A549 (cell line): ENCODE measurements around the gene ZNF121. TPM values are rescaled to one million over a fixed set of nuclear protein-coding genes. Genes with fewer than 3 reads are reported as not detected.
A peak's percentile ranks its signal among the peaks of the same experiment; 100 is the strongest.
"Not testable (repeated sequence)": the region's sequence is repeated elsewhere in the genome, so short reads cannot be mapped to it uniquely, and the experiment has no call there.

Source experiments
- ATAC-seq, 2 experiments: fragments of 200-7000 bp in 1 of 2; fragments of >200 bp in 1 of 2; cut with Nextera tagmentation in 1 of 2; cut with Tn5 transposase in 1 of 2; 3 replicates each; pipeline versions ENCODE4 v1.8.0 to v1.9.1; 2018 to 2020; ENCODE audit warnings: mild to moderate bottlenecking in 1 of 2, moderate library complexity in 1 of 2
- CTCF ChIA-PET: fragments of 300-600 bp; sonication (Branson Sonifier 250); formaldehyde crosslinking; extraction: SDS; loops from one replicate; lab custom pipeline; 2021; ENCODE audit warnings: antibody characterized with exemption, inconsistent platforms; lab: Yijun Ruan, JAX
- POLR2A ChIA-PET: fragments of 350-600 bp; formaldehyde crosslinking; extraction: SDS; loops from one replicate; lab custom pipeline; 2021; ENCODE audit warnings: antibody characterized with exemption, inconsistent platforms; lab: Yijun Ruan, JAX
- DNase-seq, 2 experiments: peaks; one replicate each; pipeline versions ENCODE4 v3.0.0 to v3.0.0-alpha.2; 2011 to 2016; ENCODE audit warnings: low read depth in 1 of 2, low spot score in 1 of 2
- FAIRE-seq: peaks from 2 replicates; lab custom pipeline; 2011; peaks lifted over from hg19 to GRCh38; lab: Jason Lieb, UNC
- H3K27ac ChIP-seq, 2 experiments: fragments of >200 bp; sonication (Bioruptor Twin); formaldehyde crosslinking; 3 replicates each; pipeline ENCODE4 v1.5.1; 2016 to 2017
- H3K4me1 ChIP-seq: fragments of >200 bp; sonication (Bioruptor Twin); formaldehyde crosslinking; 3 replicates; pipeline ENCODE4 v1.6.1; 2016
- H3K4me2 ChIP-seq: fragments of >200 bp; sonication (Bioruptor Twin); formaldehyde crosslinking; 3 replicates; pipeline ENCODE4 v1.6.1; 2016
- H3K4me3 ChIP-seq: fragments of >200 bp; sonication (Bioruptor Twin); formaldehyde crosslinking; 3 replicates; pipeline ENCODE4 v1.5.1; 2016
- H3K9me3 ChIP-seq: fragments of >200 bp; sonication (Bioruptor Twin); formaldehyde crosslinking; 3 replicates; pipeline ENCODE4 v1.6.1; 2016
- CBX2 ChIP-seq: fragments of 200-600 bp; sonication (generic); IDR thresholded peaks from 2 replicates; pipeline ENCODE4 v1.6.1; 2016; ENCODE audit warnings: low read depth, mild to moderate bottlenecking, borderline replicate concordance
- CEBPB ChIP-seq, 2 experiments: fragments of >200 bp in 1 of 2; sonication (Bioruptor Twin) in 1 of 2; formaldehyde crosslinking in 1 of 2; IDR thresholded peaks; 2 replicates each; pipeline ENCODE4 v1.6.1; 2012 to 2016
- E2F6 ChIP-seq: IDR thresholded peaks from 2 replicates; pipeline ENCODE4 v1.6.1; 2012; ENCODE audit warnings: low read depth, borderline replicate concordance
- EHF ChIP-seq: fragments of 250-450 bp; sonication (Bioruptor Pico); IDR thresholded peaks from 2 replicates; pipeline ENCODE4 v1.5.0; 2020; ENCODE audit warnings: mild to moderate bottlenecking
- GATA3 ChIP-seq: IDR thresholded peaks from 2 replicates; pipeline ENCODE4 v1.6.1; 2012; ENCODE audit warnings: borderline replicate concordance
- HDAC2 ChIP-seq: fragments of 200-600 bp; sonication (generic); IDR thresholded peaks from 2 replicates; pipeline ENCODE4 v1.6.1; 2016
- HEYL ChIP-seq: fragments of 250-450 bp; sonication (Bioruptor Pico); IDR thresholded peaks from 2 replicates; pipeline ENCODE4 v1.8.0; 2021; ENCODE audit warnings: mild to moderate bottlenecking, moderate library complexity
- HOXA7 ChIP-seq: fragments of 250-450 bp; sonication (Bioruptor Pico); IDR thresholded peaks from 2 replicates; pipeline ENCODE4 v1.5.0; 2020; ENCODE audit warnings: mild to moderate bottlenecking, moderate library complexity
- HOXB13 ChIP-seq: fragments of 250-450 bp; sonication (Bioruptor Pico); IDR thresholded peaks from 2 replicates; pipeline ENCODE4 v1.5.0; 2020; ENCODE audit warnings: low read depth, mild to moderate bottlenecking, moderate library complexity
- JUN ChIP-seq, 2 experiments: fragments of >200 bp; sonication (Bioruptor Twin); formaldehyde crosslinking; IDR thresholded peaks; 2 replicates in 1 of 2; 3 replicates in 1 of 2; pipeline ENCODE4 v1.6.1; 2016 to 2017
- KDM1A ChIP-seq: fragments of 200-600 bp; sonication (generic); IDR thresholded peaks from 2 replicates; pipeline ENCODE4 v1.6.1; 2016; ENCODE audit warnings: low read depth, mild to moderate bottlenecking
- MAX ChIP-seq: IDR thresholded peaks from 2 replicates; pipeline ENCODE4 v1.6.1; 2012
- MYC ChIP-seq: IDR thresholded peaks from 2 replicates; pipeline ENCODE4 v1.6.1; 2012; ENCODE audit warnings: mild to moderate bottlenecking, inconsistent platforms, low read length, improper control_type of control experiment, borderline replicate concordance
- NR3C1 ChIP-seq: fragments of >200 bp; sonication (Bioruptor Twin); formaldehyde crosslinking; IDR thresholded peaks from 3 replicates; pipeline ENCODE4 v1.6.1; 2017
- PBX3 ChIP-seq: IDR thresholded peaks from 2 replicates; pipeline ENCODE4 v1.6.1; 2012
- RCOR1 ChIP-seq: fragments of 150-350 bp; IDR thresholded peaks from 2 replicates; pipeline ENCODE4 v1.6.1; 2014; ENCODE audit warnings: antibody characterized with exemption, low read length, low read depth
- RFX5 ChIP-seq: fragments of 450-650 bp; IDR thresholded peaks from 2 replicates; pipeline ENCODE4 v1.7.1; 2014; ENCODE audit warnings: antibody characterized with exemption, mild to moderate bottlenecking, moderate library complexity
- TFCP2L1 ChIP-seq: fragments of 250-450 bp; sonication (Bioruptor Pico); IDR thresholded peaks from 2 replicates; pipeline ENCODE4 v1.5.0; 2021; ENCODE audit warnings: mild to moderate bottlenecking
- TP53 ChIP-seq: fragments of 250-450 bp; sonication (Bioruptor Pico); IDR thresholded peaks from 2 replicates; pipeline ENCODE4 v1.5.0; 2021; ENCODE audit warnings: mild to moderate bottlenecking, moderate library complexity
- ZNF302 ChIP-seq: fragments of 250-450 bp; sonication (Bioruptor Pico); IDR thresholded peaks from 2 replicates; pipeline ENCODE4 v1.9.0; 2021; ENCODE audit warnings: inconsistent platforms, mild to moderate bottlenecking, moderate library complexity
- WGBS: methylation state at CpG from one replicate; pipeline ENCODE4 v1.1.6; 2017; ENCODE audit errors: missing lambda C conversion rate; 5-methylcytosine and 5-hydroxymethylcytosine counted together
- polyA plus RNA-seq, 4 experiments: library from polyadenylated mRNA; depleted of rRNA in 3 of 4; stranded (reverse); fragments of >200 nt; fragmentation: RNase III in 1 of 4; extraction: RNeasy Plus Mini Kit Qiagen cat#74134 plus additional on column Dnase treatment in 1 of 4; gene quantifications; 2 replicates in 3 of 4; 3 replicates in 1 of 4; pipeline ENCODE4 v1.2.3, GENCODE V29; 2011 to 2017

Gene ZNF121
- polyA plus RNA-seq, 2 of the 4 experiments (the other 2 are of a cell fraction): 5.1 to 8.5 TPM

- TF ChIP-seq PBX3: no peak
Measured at GRCh38 chr19:9566729-9567128, 17.6 kb downstream of the ZNF121 start (continued).

- FAIRE-seq (no peak), DNase-seq (peak in 1 of 2 experiments; percentile 53), ATAC-seq (no peak)
- peaks cover 100% of the 10 kb centered on the region for H3K9me3 ChIP-seq
- ChIA-PET CTCF (no interaction called here), POLR2A (no interaction called here)
- H3K4me1 ChIP-seq: no peaks in the 10 kb centered on the region
- H3K4me2 ChIP-seq: no peak overlapping the region
- no peak overlapping the region for H3K4me3 ChIP-seq
- TF ChIP-seq JUN (IDR thresholded peaks at IDR 0.05) (no peak), GATA3 (peak; percentile 40; the same call in 1 of the 2 replicates)
- WGBS: 96% methylated on average over 9 of the region's 9 CpGs
- no peak overlapping the region for H3K27ac ChIP-seq
Measured at GRCh38 chr19:9565900-9566705, 18.2 kb downstream of the ZNF121 start.

- ChIA-PET POLR2A (no interaction called here), CTCF (no interaction called here)
- TF ChIP-seq MAX (no peak), ZNF302 (no peak), NR3C1 (no peak)
- H3K9me3 ChIP-seq: peaks cover 32% of the 10 kb centered on the region
- no peak overlapping the region for H3K27ac ChIP-seq
- H3K4me1 ChIP-seq: no peaks in the 10 kb centered on the region
- ATAC-seq (no peak), DNase-seq (no peak), FAIRE-seq (no peak)
- no peak overlapping the region for H3K4me3 ChIP-seq
- H3K4me2 ChIP-seq: no peak overlapping the region
- 57% methylated on average over 7 of the region's 7 CpGs for WGBS
Measured at GRCh38 chr19:9552536-9553274, 31.6 kb downstream of the ZNF121 start.

GRCh38 chr19:9547870-9548269 is 36.4 kb downstream of the ZNF121 start:
- H3K9me3 ChIP-seq: 0 out of 3 replicates have a peak, but pooled peaks cover 6% of the 10 kb centered on the region
- no peak for TF ChIP-seq HOXB13 (CRISPR knock-in tag)
- no peak for TF ChIP-seq HOXA7
- TF ChIP-seq TP53 (CRISPR knock-in tag): no peak
- TF ChIP-seq RCOR1: no peak
- no peak for TF ChIP-seq E2F6
- TF ChIP-seq HEYL: no peak
- no peak for TF ChIP-seq MAX
- TF ChIP-seq EHF (CRISPR knock-in tag): no peak
- no peak for TF ChIP-seq PBX3
- no peak for TF ChIP-seq RFX5
- no peak for TF ChIP-seq MYC
- TF ChIP-seq TFCP2L1 (CRISPR knock-in tag): no peak
- TF ChIP-seq CBX2: no peak
- no peak for TF ChIP-seq CEBPB (IDR thresholded peaks at IDR 0.05)
- TF ChIP-seq KDM1A: no peak
- TF ChIP-seq HDAC2: no peak
- no peak for DNase-seq
- no peak overlapping the region for H3K4me2 ChIP-seq
- 70% methylated on average over 6 of the region's 11 CpGs for WGBS
- no peaks in the 10 kb centered on the region for H3K4me1 ChIP-seq
- no peak for ATAC-seq
- POLR2A ChIA-PET: no interaction called here
- no peak overlapping the region for H3K27ac ChIP-seq
- no peak for FAIRE-seq
- CTCF ChIA-PET: no interaction called here
- H3K4me3 ChIP-seq: no peak overlapping the region

GRCh38 chr19:9541281-9541680 is 43.0 kb downstream of the ZNF121 start:
- ATAC-seq, FAIRE-seq, POLR2A ChIA-PET, H3K4me3 ChIP-seq, H3K4me1 ChIP-seq, H3K27ac ChIP-seq, CTCF ChIA-PET, H3K4me2 ChIP-seq, DNase-seq: not testable (repeated sequence)
- H3K9me3 ChIP-seq: peaks cover 17% of the 10 kb centered on the region
- WGBS: 42% methylated on average over 3 of the region's 12 CpGs

GRCh38 chr19:9539921-9540320 is 44.4 kb downstream of the ZNF121 start:
- POLR2A ChIA-PET, CTCF ChIA-PET, H3K4me1 ChIP-seq, H3K4me3 ChIP-seq, ATAC-seq, DNase-seq, H3K27ac ChIP-seq, H3K4me2 ChIP-seq, FAIRE-seq: not testable (repeated sequence)
- peaks cover 25% of the 10 kb centered on the region for H3K9me3 ChIP-seq
- WGBS: 35% methylated on average over 1 of the region's 1 CpG
